Activated naive CD4-positive, alpha-beta T cell treated with anti-CD3 and anti-CD28 coated beads, Interleukin-2, amount 50 U/mL, for 72 hours (primary cell): ENCODE data around the gene CD2AP. TPM values are rescaled to one million over a fixed set of nuclear protein-coding genes. Genes with fewer than 3 reads are reported as not detected.
"Not testable (repeated sequence)": the region's sequence is repeated elsewhere in the genome, so short reads cannot be mapped to it uniquely, and the experiment has no call there.

Source experiments
- ATAC-seq, 2 donors: fragments of 150-1000 bp; cut with Tn5 transposase; 2 replicates each; pipeline ENCODE4 v1.10.0; 2021; ENCODE audit warnings: mild to moderate bottlenecking in 2 of 2, moderate library complexity in 2 of 2
- DNase-seq, 2 donors: peaks; one replicate each; pipeline ENCODE4 v3.0.0; 2021 to 2022; ENCODE audit warnings: low spot score in 2 of 2
- H3K27ac Mint-ChIP-seq, 2 donors: one replicate each; pipeline ENCODE4 v1.8.0; 2022; ENCODE audit warnings: mild to moderate bottlenecking in 2 of 2, mixed read lengths in 2 of 2
- H3K36me3 Mint-ChIP-seq, 2 donors: one replicate each; pipeline ENCODE4 v1.8.0; 2022; ENCODE audit warnings: mixed read lengths in 2 of 2
- H3K9me3 Mint-ChIP-seq, 2 donors: one replicate each; pipeline ENCODE4 v1.8.0; 2022; ENCODE audit warnings: mixed read lengths in 2 of 2
- total RNA-seq, 2 donors: library from RNA; stranded (reverse); gene quantifications; one replicate each; pipeline ENCODE4 v1.2.3, GENCODE V29; 2022

The CD2AP gene
- total RNA-seq, 2 donors from 2014 or later = 17.9 to 32.6 TPM

- no peak for ATAC-seq
- no peak for DNase-seq
- Mint-ChIP-seq H3K27ac (no peak overlapping the region), H3K9me3 (no peaks in the 10 kb centered on the region), H3K36me3 (no peaks in the 10 kb centered on the region)
Measured at GRCh38 chr6:47630587-47630986, 153.0 kb downstream of the CD2AP start.

GRCh38 chr6:47631269-47631772, 153.7 kb downstream of the CD2AP start:
- Mint-ChIP-seq H3K36me3 (no peaks in the 10 kb centered on the region), H3K9me3 (no peaks in the 10 kb centered on the region), H3K27ac (no peak overlapping the region)
- peak; percentile 29 to 70 for ATAC-seq
- DNase-seq = no peak

- H3K27ac Mint-ChIP-seq = no peak overlapping the region
- no peak for ATAC-seq
- no peak for DNase-seq
Measured at GRCh38 chr6:47631797-47632196, 154.2 kb downstream of the CD2AP start.

GRCh38 chr6:47633141-47633540, 155.6 kb downstream of the CD2AP start:
- Mint-ChIP-seq H3K27ac (no peak overlapping the region), H3K36me3 (peaks cover 0 to 9% of the 10 kb centered on the region in 2 donors), H3K9me3 (peaks cover 0 to 5% of the 10 kb centered on the region in 2 donors)
- DNase-seq (no peak), ATAC-seq (no peak)

More at GRCh38 chr6:47631797-47632196, 154.2 kb downstream of the CD2AP start:
- H3K9me3 Mint-ChIP-seq = no peaks in the 10 kb centered on the region
- H3K36me3 Mint-ChIP-seq = peaks cover 0 to 2% of the 10 kb centered on the region in 2 donors

- DNase-seq (no peak), ATAC-seq (no peak)
- Mint-ChIP-seq H3K27ac (no peak overlapping the region), H3K9me3 (peaks cover 0 to 5% of the 10 kb centered on the region in 2 donors), H3K36me3 (peaks cover 0 to 9% of the 10 kb centered on the region in 2 donors)
Measured at GRCh38 chr6:47634210-47635047, 156.8 kb downstream of the CD2AP start.

- Mint-ChIP-seq H3K36me3 (peaks cover 0 to 2% of the 10 kb centered on the region in 2 donors), H3K9me3 (peaks cover 0 to 1% of the 10 kb centered on the region in 2 donors), H3K27ac (no peak overlapping the region)
- DNase-seq (no peak), ATAC-seq (no peak)
Measured at GRCh38 chr6:47646689-47647088, 169.1 kb downstream of the CD2AP start.

- Mint-ChIP-seq H3K36me3 (no peaks in the 10 kb centered on the region), H3K27ac (no peak overlapping the region), H3K9me3 (no peaks in the 10 kb centered on the region)
- DNase-seq (no peak), ATAC-seq (no peak)
Measured at GRCh38 chr6:47647188-47647587, 169.6 kb downstream of the CD2AP start.

- not testable (repeated sequence) for ATAC-seq, H3K27ac Mint-ChIP-seq, H3K9me3 Mint-ChIP-seq, H3K36me3 Mint-ChIP-seq, DNase-seq
Measured at GRCh38 chr6:47647626-47648025, 170.0 kb downstream of the CD2AP start.

- Mint-ChIP-seq H3K36me3 (no peaks in the 10 kb centered on the region), H3K9me3 (no peaks in the 10 kb centered on the region), H3K27ac (no peak overlapping the region)
- no peak for DNase-seq
- no peak for ATAC-seq
Measured at GRCh38 chr6:47648031-47648430, 170.4 kb downstream of the CD2AP start.

- DNase-seq (no peak), ATAC-seq (no peak)
- Mint-ChIP-seq H3K27ac (no peak overlapping the region), H3K36me3 (no peaks in the 10 kb centered on the region), H3K9me3 (no peaks in the 10 kb centered on the region)
Measured at GRCh38 chr6:47650553-47651432, 173.2 kb downstream of the CD2AP start.

GRCh38 chr6:47651505-47651944, 173.9 kb downstream of the CD2AP start:
- ATAC-seq (no peak), DNase-seq (no peak)
- no peak overlapping the region for H3K27ac Mint-ChIP-seq
- H3K9me3 Mint-ChIP-seq = no peaks in the 10 kb centered on the region
- H3K36me3 Mint-ChIP-seq = no peaks in the 10 kb centered on the region

- Mint-ChIP-seq H3K9me3 (no peaks in the 10 kb centered on the region), H3K27ac (no peak overlapping the region), H3K36me3 (no peaks in the 10 kb centered on the region)
- ATAC-seq (no peak), DNase-seq (no peak)
Measured at GRCh38 chr6:47653706-47654105, 176.1 kb downstream of the CD2AP start.

GRCh38 chr6:47654255-47654654, 176.7 kb downstream of the CD2AP start:
- Mint-ChIP-seq H3K36me3 (no peaks in the 10 kb centered on the region), H3K27ac (no peak overlapping the region), H3K9me3 (no peaks in the 10 kb centered on the region)
- ATAC-seq = no peak
- no peak for DNase-seq

GRCh38 chr6:47655719-47656595, 178.4 kb downstream of the CD2AP start:
- H3K36me3 Mint-ChIP-seq = no peaks in the 10 kb centered on the region
- H3K27ac Mint-ChIP-seq = no peak overlapping the region
- H3K9me3 Mint-ChIP-seq = no peaks in the 10 kb centered on the region
- ATAC-seq (peak; percentile 94 to 99), DNase-seq (peak in 1 of 2 donors; percentile 23)

- Mint-ChIP-seq H3K9me3 (no peaks in the 10 kb centered on the region), H3K27ac (no peak overlapping the region), H3K36me3 (no peaks in the 10 kb centered on the region)
- DNase-seq = no peak
- ATAC-seq = no peak
Measured at GRCh38 chr6:47661960-47662359, 184.4 kb downstream of the CD2AP start.

GRCh38 chr6:47663462-47664216, 186.1 kb downstream of the CD2AP start:
- Mint-ChIP-seq H3K9me3 (no peaks in the 10 kb centered on the region), H3K27ac (no peak overlapping the region), H3K36me3 (no peaks in the 10 kb centered on the region)
- no peak for DNase-seq
- ATAC-seq = no peak
